Skeletal muscle satellite cell (primary cell): ENCODE results near the gene UGGT2. TPM values are rescaled to one million over a fixed set of nuclear protein-coding genes. Genes with fewer than 3 reads are reported as not detected.

Experiments
- H3K27me3 ChIP-seq: 2 replicates; pipeline ENCODE4 v1.7.0; 2013; ENCODE audit warnings: low read length; ENCODE audit not compliant: control insufficient read depth, insufficient read depth
- H3K36me3 ChIP-seq: 2 replicates; pipeline ENCODE4 v1.7.0; 2013; ENCODE audit warnings: mild to moderate bottlenecking, control low read depth, low read length; ENCODE audit not compliant: insufficient read depth
- H3K4me1 ChIP-seq: 2 replicates; pipeline ENCODE4 v1.7.0; 2013; ENCODE audit warnings: low read length; ENCODE audit not compliant: control insufficient read depth, insufficient read depth
- H3K4me2 ChIP-seq: 2 replicates; pipeline ENCODE4 v1.7.0; 2013; ENCODE audit warnings: mild to moderate bottlenecking, low read length
- H3K4me3 ChIP-seq: 2 replicates; pipeline ENCODE4 v1.7.0; 2013; ENCODE audit warnings: low read length
- H3K9ac ChIP-seq: 2 replicates; pipeline ENCODE4 v1.7.0; 2013; ENCODE audit warnings: mild to moderate bottlenecking, low read depth, low read length, moderate library complexity
- H3K9me3 ChIP-seq: replicated peaks from 2 replicates; pipeline ENCODE4 v1.7.0; 2013; ENCODE audit warnings: mild to moderate bottlenecking, control low read depth, low read length
- small RNA-seq: library from RNA; depleted of rRNA; stranded (forward); fragments of <200 nt; gene quantifications from one replicate; pipeline ENCODE3, GENCODE V24; 2012

UGGT2 gene

DNA sequence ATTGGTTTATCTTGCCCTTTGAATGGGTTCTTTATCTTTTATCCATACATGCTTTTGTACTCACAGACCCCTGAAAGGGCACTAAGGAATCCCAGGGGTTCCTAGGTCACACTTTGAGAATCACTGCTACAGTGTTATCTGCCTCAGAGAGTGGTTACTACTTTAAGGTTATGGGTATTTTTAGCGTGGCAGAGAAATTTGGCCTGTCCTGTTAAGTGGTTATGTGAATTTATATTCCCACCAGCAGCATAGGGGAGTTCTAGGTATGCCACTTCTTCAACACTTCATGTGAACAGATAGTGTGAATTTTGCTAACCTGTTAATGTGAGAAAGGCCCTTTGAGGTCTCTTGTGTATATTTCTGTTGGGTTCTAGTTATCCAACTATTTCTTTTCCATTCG is 300.5 kb downstream of the UGGT2 start:
- Histone ChIP-seq H3K4me3 (no peak overlapping the region), H3K9me3 (no peaks in the 10 kb centered on the region), H3K36me3 (no peaks in the 10 kb centered on the region), H3K9ac (no peak overlapping the region), H3K4me2 (no peak overlapping the region), H3K27me3 (no peaks in the 10 kb centered on the region), H3K4me1 (no peaks in the 10 kb centered on the region)

Small RNA genes within 50 kb of the gene (small RNA-seq; reads per million reads assigned to genes)
- gene HMGN1P24: not detected
